ENCODE measurements around the gene S100A16. TPM values are rescaled to one million over a fixed set of nuclear protein-coding genes. Genes with fewer than 3 reads are reported as not detected.
"Not testable (repeated sequence)": the region's sequence is repeated elsewhere in the genome, so short reads cannot be mapped to it uniquely, and the experiment has no call there.

S100A16 gene
- polyA plus RNA-seq, 1 donor = 87.2 TPM

- DNase-seq = no peak
Measured at GRCh38 chr1:153565529-153566374, 47.2 kb downstream of the S100A16 start, which contains the start of gene S100A2. Gene S100A2, minus strand, starts transcription at chr1:153565844. Its CDS starts 1,967 bp downstream, at chr1:153563877.

- DNase-seq = no peak
Measured at GRCh38 chr1:153563991-153564390, 48.9 kb downstream of the S100A16 start.

- DNase-seq = no peak
Measured at GRCh38 chr1:153563483-153563901, 49.4 kb downstream of the S100A16 start.

- DNase-seq = not testable (repeated sequence)
Measured at GRCh38 chr1:153562021-153562420, 50.9 kb downstream of the S100A16 start.

GRCh38 chr1:153561466-153561985 is 51.4 kb downstream of the S100A16 start:
- DNase-seq = no peak

- DNase-seq = no peak
Measured at GRCh38 chr1:153560771-153561465, 52.0 kb downstream of the S100A16 start.

GRCh38 chr1:153560241-153560640 is 52.7 kb downstream of the S100A16 start:
- no peak for DNase-seq

- DNase-seq = no peak
Measured at GRCh38 chr1:153557877-153558276, 55.1 kb downstream of the S100A16 start.

Other genes starting within 250 kb of the S100A16 start
- gene S100A12, start 237.5 kb downstream of the S100A16 start, polyA plus RNA-seq (ENCODE audit: insufficient read length) = not detected
- gene S100A8, start 222.1 kb downstream of the S100A16 start, polyA plus RNA-seq (ENCODE audit: insufficient read length) = 3.4 TPM
- gene S100A7A, start 196.6 kb downstream of the S100A16 start, polyA plus RNA-seq (ENCODE audit: insufficient read length) = not detected
- 0.43 TPM for gene S100A7, start 152.5 kb downstream of the S100A16 start, polyA plus RNA-seq (ENCODE audit: insufficient read length)
- gene S100A6, start 77.1 kb downstream of the S100A16 start, polyA plus RNA-seq (ENCODE audit: insufficient read length) = 182 TPM
- 1.3 TPM for gene S100A5, start 72.2 kb downstream of the S100A16 start, polyA plus RNA-seq (ENCODE audit: insufficient read length)
- gene S100A4, start 67.3 kb downstream of the S100A16 start, polyA plus RNA-seq (ENCODE audit: insufficient read length) = 29.0 TPM
- 0.25 TPM for gene S100A3, start 63.9 kb downstream of the S100A16 start, polyA plus RNA-seq (ENCODE audit: insufficient read length)
- 3.9 TPM for gene S100A2, start 47.3 kb downstream of the S100A16 start, polyA plus RNA-seq (ENCODE audit: insufficient read length)
- 16.8 TPM for gene S100A14, start 3.2 kb upstream of the S100A16 start, polyA plus RNA-seq (ENCODE audit: insufficient read length)
- gene S100A13, start 14.4 kb upstream of the S100A16 start, polyA plus RNA-seq (ENCODE audit: insufficient read length) = 120 TPM
- gene S100A1, start 15.3 kb upstream of the S100A16 start, polyA plus RNA-seq (ENCODE audit: insufficient read length) = 18.5 TPM
- gene CHTOP, start 20.9 kb upstream of the S100A16 start, polyA plus RNA-seq (ENCODE audit: insufficient read length) = 149 TPM
- gene SNAPIN, start 45.6 kb upstream of the S100A16 start, polyA plus RNA-seq (ENCODE audit: insufficient read length) = 52.0 TPM
- 316 TPM for gene ILF2, start 57.9 kb upstream of the S100A16 start, polyA plus RNA-seq (ENCODE audit: insufficient read length)
- gene NPR1, start 65.6 kb upstream of the S100A16 start, polyA plus RNA-seq (ENCODE audit: insufficient read length) = 61.2 TPM
- gene INTS3, start 114.9 kb upstream of the S100A16 start, polyA plus RNA-seq (ENCODE audit: insufficient read length) = 142 TPM
- gene SLC27A3, start 162.3 kb upstream of the S100A16 start, polyA plus RNA-seq (ENCODE audit: insufficient read length) = 40.7 TPM